Endothelial cell of umbilical vein (primary cell): Measurements from ENCODE around the gene RAB7A.

Experiments used
- EZH2 ChIP-seq: IDR thresholded peaks from 2 replicates; pipeline ENCODE4 v1.6.1; 2012; ENCODE audit warnings: borderline replicate concordance, low read depth, mild to moderate bottlenecking, moderate library complexity, low read length, inconsistent platforms; ENCODE audit not compliant: severe bottlenecking
- FOS ChIP-seq: IDR thresholded peaks from 2 replicates; pipeline ENCODE4 v1.6.1; 2011; ENCODE audit warnings: mild to moderate bottlenecking, low read length, moderate library complexity, borderline replicate concordance; ENCODE audit not compliant: insufficient read depth
- GATA2 ChIP-seq: IDR thresholded peaks from 2 replicates; pipeline ENCODE4 v1.7.0; 2011; ENCODE audit warnings: low read depth, mild to moderate bottlenecking, moderate library complexity, mixed read lengths, low read length; ENCODE audit not compliant: insufficient read length, insufficient read depth
- JUN ChIP-seq: IDR thresholded peaks from 2 replicates; pipeline ENCODE4 v1.6.1; 2011; ENCODE audit warnings: borderline replicate concordance, low read depth; ENCODE audit not compliant: insufficient read length, insufficient read depth
- MYC ChIP-seq: IDR thresholded peaks from one replicate; pipeline ENCODE4 v1.6.1; 2011; ENCODE audit warnings: mild to moderate bottlenecking, low read depth, low read length
- POLR2A ChIP-seq: IDR thresholded peaks from 2 replicates; pipeline ENCODE4 v1.6.1; 2012; ENCODE audit warnings: low read depth, mild to moderate bottlenecking, control low read depth, low read length
- POLR2AphosphoS5 ChIP-seq: IDR thresholded peaks from 2 replicates; pipeline ENCODE4 v1.6.1; 2012; ENCODE audit warnings: low read depth, mild to moderate bottlenecking, control low read depth, low read length, moderate library complexity; ENCODE audit not compliant: insufficient read depth
- TF ChIP-seq, protein P1 (sequence below), 2 donors: IDR thresholded peaks; 1 replicate in 1 of 2; 2 replicates in 1 of 2; pipeline ENCODE4 v1.5.1; 2011; ENCODE audit warnings: low read length in 2 of 2, mild to moderate bottlenecking in 2 of 2, moderate library complexity in 2 of 2, control low read depth in 1 of 2, inconsistent platforms in 1 of 2, low read depth in 1 of 2; ENCODE audit not compliant: insufficient read depth in 1 of 2; ENCODE audit errors: extremely low read depth in 1 of 2
- TF ChIP-seq, protein P2 (sequence below): IDR thresholded peaks from 2 replicates; pipeline ENCODE4 v1.6.1; 2011; ENCODE audit not compliant: insufficient read depth, insufficient read length

DNA sequence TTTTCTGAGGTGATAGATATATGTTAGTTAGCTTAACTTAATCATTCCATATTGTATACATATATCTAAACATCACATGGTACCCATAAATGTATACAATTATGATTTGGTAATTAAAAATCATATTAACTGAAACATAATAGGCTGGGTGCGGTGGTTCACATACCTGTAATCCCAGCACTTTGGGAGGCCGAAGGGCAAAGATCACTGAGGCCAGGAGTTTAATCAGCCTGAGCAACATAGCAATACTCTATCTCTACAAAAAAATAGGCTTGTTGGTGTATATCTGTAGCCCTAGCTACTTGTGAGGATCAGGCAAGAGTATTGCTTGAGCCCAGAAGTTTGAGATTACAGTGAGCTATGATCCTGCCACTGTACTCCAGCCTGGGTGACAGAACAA, 20.9 kb downstream of the RAB7A start:
- TF ChIP-seq POLR2A (no peak), POLR2AphosphoS5 (no peak), EZH2 (no peak), JUN (no peak), FOS (no peak), MYC (no peak), GATA2 (no peak)
- TF ChIP-seq, protein P1, sequence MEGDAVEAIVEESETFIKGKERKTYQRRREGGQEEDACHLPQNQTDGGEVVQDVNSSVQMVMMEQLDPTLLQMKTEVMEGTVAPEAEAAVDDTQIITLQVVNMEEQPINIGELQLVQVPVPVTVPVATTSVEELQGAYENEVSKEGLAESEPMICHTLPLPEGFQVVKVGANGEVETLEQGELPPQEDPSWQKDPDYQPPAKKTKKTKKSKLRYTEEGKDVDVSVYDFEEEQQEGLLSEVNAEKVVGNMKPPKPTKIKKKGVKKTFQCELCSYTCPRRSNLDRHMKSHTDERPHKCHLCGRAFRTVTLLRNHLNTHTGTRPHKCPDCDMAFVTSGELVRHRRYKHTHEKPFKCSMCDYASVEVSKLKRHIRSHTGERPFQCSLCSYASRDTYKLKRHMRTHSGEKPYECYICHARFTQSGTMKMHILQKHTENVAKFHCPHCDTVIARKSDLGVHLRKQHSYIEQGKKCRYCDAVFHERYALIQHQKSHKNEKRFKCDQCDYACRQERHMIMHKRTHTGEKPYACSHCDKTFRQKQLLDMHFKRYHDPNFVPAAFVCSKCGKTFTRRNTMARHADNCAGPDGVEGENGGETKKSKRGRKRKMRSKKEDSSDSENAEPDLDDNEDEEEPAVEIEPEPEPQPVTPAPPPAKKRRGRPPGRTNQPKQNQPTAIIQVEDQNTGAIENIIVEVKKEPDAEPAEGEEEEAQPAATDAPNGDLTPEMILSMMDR (IDR thresholded peaks at IDR 0.05; ENCODE audit: extremely low read depth in 1 of 2, insufficient read depth in 1 of 2, low read depth in 1 of 2, low read length in 2 of 2), result no peak
- TF ChIP-seq, protein P2, sequence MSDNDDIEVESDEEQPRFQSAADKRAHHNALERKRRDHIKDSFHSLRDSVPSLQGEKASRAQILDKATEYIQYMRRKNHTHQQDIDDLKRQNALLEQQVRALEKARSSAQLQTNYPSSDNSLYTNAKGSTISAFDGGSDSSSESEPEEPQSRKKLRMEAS, result no peak
